Measurements from ENCODE around the gene GLRA1.

- TF ChIP-seq POLR2AphosphoS5 (IDR thresholded peaks at IDR 0.05) (no peak), CTCF (IDR thresholded peaks at IDR 0.05) (no peak)
These were observed 103.7 kb downstream of the GLRA1 start for GRCh38 chr5:151820903-151821302.

Measured in prostate gland (tissue), 2 donors.